ENCODE measurements around the gene CNKSR1.

Gene CNKSR1

DNA sequence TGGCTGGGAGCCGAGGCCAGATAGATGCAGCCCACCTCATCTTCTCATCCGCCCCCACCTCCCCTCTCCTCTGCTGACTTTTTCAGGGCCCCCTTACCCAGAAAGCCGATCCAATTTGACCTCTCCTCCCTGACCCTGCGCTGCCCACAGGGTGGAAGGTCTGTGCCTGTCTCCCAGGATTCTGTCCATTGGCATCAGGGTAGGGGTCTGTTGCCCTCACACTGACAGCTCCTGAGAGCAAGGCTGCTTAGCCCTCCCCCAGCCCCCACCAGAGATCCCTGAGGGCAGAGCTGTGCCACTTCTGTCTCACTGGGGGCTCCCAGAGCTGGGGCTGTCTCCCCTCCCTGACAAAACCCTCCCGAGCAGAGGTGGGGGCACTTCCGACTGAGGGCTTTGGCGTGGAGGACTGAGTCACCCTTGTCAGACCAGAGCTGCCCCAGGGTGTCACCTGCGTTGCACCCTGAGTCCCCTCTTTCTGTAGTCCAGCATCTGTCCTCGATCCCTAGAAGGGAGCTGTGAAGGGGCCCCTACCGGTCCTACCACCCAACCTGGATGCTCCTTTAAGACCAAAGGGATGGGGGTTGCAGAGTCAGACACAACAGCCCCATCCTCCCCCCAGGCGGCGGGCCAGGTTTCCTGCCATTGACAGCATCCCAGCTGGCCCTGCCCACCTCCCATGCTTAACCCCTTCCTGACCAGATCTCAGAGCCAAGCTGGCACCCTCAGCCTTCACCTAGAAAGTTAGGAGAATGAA, 20.8 kb upstream of the CNKSR1 start:
- H3K27me3 Mint-ChIP-seq: peaks cover 62% of the 10 kb centered on the region
- H3K4me1 Mint-ChIP-seq (ENCODE audit: low read depth): peaks cover 5% of the 10 kb centered on the region
- no peak overlapping the region for H3K4me3 Mint-ChIP-seq
- no peaks in the 10 kb centered on the region for H3K36me3 Mint-ChIP-seq (ENCODE audit: low read depth)
- no peak for DNase-seq
- no peak overlapping the region for H3K27ac Mint-ChIP-seq
- no peaks in the 10 kb centered on the region for H3K9me3 Mint-ChIP-seq

DNA sequence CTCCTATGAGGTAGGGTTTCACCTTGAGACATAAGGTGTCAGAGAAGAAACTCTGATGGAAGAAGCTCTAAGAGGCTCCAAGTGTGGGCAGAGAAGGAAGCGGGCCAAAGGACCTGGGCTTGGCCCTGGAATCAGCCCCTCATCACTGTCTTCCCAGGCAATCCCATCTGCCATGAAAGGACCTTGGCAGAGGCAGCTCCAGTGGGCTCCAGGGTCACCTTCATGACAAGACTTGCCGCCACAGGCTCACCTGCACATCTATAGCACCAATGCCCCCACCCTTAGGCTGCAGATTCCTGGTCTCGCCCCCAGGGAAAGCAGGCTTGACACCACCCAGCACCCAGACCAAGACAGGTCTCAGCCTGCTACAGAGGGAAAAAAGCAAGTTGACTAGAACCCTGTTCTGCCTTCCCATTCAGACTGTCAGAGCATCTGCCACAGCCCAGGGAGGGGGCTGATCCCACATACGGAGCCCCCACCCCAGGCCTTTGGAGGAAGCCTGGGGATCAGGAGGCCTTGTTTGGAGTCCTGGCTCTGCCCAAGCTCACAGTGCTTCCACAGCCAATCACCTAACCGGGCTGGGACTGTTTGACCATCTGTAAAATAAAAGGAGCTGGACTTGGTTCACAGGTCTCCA, 18.9 kb upstream of the CNKSR1 start:
- H3K4me1 Mint-ChIP-seq (ENCODE audit: low read depth): peaks cover 10% of the 10 kb centered on the region
- no peaks in the 10 kb centered on the region for H3K9me3 Mint-ChIP-seq
- H3K27ac Mint-ChIP-seq: no peak overlapping the region
- H3K4me3 Mint-ChIP-seq: no peak overlapping the region
- no peak for DNase-seq
- peaks cover 68% of the 10 kb centered on the region for H3K27me3 Mint-ChIP-seq
- no peaks in the 10 kb centered on the region for H3K36me3 Mint-ChIP-seq (ENCODE audit: low read depth)

DNA sequence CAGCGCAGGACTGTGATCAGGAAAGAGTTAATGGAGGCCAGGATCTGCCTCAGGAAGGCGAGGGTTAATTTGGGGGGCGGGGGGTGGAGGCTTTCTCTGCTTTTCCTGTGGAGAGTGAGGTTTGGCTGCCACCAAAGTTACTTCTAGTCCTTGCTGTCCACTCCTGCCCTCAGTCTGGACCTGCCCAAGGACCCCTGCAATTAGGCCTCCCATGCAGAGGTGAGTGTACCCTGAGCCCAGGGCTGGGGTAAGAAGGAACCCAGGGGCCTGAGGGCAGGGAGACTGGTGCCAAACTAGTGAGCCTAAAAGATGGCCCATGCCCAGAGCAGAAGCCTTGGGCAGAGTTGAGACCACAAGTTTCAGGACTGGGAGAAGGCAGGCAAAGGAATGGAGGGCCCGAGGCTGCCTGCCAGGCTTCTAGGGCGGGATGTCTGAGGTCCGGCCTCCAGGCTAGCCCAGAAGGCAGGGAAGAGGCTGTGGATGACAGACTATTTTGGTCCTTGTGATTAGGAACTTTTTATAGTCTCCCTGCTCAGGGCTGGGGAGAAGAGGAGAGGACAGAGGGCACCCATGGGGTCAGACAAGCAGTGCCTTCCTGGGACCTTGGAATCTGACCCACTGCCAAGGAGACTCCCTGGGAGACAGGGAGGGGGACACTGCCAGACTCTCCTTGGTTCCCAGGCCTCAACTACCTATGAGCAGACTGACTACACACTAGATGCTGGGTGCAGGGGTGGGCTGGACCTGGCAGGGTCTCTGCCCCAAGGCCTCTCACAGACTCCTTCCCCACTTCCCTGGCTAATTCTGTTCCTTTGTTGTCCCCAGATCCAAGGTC, 18.2 kb upstream of the CNKSR1 start, which contains the start of gene FAM110D:
TSS of gene FAM110D (plus strand) at position 172 of the 835 bp plus-strand sequence. CDS start 2,213 bp downstream, outside the sequence.
- Mint-ChIP-seq H3K27me3 (peaks cover 73% of the 10 kb centered on the region), H3K4me3 (no peak within 1 kb of the TSS), H3K36me3 (ENCODE audit: low read depth) (no peaks in the 10 kb centered on the region), H3K9me3 (no peaks in the 10 kb centered on the region), H3K4me1 (ENCODE audit: low read depth) (peaks cover 15% of the 10 kb centered on the region), H3K27ac (no peak within 1 kb of the TSS)
- DNase-seq: no peak

DNA sequence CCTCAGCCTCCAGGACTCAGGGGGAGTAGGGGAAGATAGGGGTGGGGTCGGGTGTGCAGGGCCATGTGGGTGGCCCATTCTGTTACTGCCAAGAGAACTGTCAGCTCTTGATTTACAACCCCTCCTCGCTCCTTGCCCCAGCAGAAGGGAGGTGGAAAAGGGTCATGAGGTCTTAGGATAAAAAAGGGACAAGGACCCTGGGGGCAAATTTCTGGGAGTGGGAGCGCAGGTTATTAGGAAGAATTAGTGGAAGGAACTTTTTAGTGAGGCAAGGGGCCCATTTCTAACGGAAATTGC, 17.6 kb upstream of the CNKSR1 start:
- no peaks in the 10 kb centered on the region for H3K9me3 Mint-ChIP-seq
- DNase-seq: no peak

DNA sequence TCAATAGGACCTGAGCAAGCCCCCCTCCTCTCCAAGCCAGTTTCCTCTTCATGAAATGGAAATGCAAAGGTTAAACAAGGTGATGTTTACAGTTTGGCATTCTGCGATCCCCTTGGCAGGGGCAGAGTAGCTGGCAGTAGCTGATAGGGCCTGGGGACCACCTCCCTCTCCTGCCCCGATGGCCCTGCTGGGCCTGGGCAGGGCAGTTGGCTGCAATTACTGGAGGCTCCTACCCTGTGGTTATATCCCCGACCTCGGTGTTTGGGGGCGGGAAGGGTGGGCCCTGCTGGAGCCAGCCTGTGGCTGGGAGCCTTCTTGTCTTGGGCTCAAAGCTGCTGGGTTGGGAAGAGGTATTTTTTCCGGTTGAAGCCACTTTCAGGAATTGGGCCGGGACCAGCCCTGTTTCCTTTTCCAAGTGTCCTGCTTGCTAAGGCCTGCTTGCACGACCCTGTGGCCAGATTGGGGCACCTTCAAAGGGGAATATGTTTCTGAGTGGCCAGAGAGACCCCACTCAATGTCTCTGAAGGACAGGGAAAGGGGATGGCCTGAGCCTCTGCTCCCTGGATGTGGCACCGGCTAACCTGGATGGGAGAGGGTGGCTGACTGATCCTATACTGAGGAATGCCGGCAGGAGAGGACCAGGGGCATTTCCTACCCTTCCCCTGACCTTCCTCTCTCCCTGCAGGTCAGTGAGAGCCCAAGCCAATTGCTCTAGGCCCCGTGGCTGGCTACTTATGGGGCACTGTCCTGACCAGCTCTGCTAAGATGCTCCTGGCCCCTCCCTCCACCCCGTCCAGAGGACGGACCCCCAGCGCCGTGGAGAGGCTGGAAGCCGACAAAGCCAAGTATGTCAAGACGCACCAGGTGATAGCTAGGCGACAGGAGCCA, 16.5 kb upstream of the CNKSR1 start:
- no peak overlapping the region for H3K27ac Mint-ChIP-seq
- H3K27me3 Mint-ChIP-seq: peaks cover 69% of the 10 kb centered on the region
- H3K4me1 Mint-ChIP-seq (ENCODE audit: low read depth): peaks cover 25% of the 10 kb centered on the region
- no peak overlapping the region for H3K4me3 Mint-ChIP-seq
- H3K9me3 Mint-ChIP-seq: no peaks in the 10 kb centered on the region
- no peaks in the 10 kb centered on the region for H3K36me3 Mint-ChIP-seq (ENCODE audit: low read depth)
- DNase-seq: no peak

More for the DNA sequence above, 17.6 kb upstream of the CNKSR1 start:
- Mint-ChIP-seq H3K4me1 (ENCODE audit: low read depth) (peaks cover 17% of the 10 kb centered on the region), H3K27me3 (peaks cover 76% of the 10 kb centered on the region), H3K4me3 (no peak overlapping the region), H3K36me3 (ENCODE audit: low read depth) (no peaks in the 10 kb centered on the region), H3K27ac (no peak overlapping the region)

DNA sequence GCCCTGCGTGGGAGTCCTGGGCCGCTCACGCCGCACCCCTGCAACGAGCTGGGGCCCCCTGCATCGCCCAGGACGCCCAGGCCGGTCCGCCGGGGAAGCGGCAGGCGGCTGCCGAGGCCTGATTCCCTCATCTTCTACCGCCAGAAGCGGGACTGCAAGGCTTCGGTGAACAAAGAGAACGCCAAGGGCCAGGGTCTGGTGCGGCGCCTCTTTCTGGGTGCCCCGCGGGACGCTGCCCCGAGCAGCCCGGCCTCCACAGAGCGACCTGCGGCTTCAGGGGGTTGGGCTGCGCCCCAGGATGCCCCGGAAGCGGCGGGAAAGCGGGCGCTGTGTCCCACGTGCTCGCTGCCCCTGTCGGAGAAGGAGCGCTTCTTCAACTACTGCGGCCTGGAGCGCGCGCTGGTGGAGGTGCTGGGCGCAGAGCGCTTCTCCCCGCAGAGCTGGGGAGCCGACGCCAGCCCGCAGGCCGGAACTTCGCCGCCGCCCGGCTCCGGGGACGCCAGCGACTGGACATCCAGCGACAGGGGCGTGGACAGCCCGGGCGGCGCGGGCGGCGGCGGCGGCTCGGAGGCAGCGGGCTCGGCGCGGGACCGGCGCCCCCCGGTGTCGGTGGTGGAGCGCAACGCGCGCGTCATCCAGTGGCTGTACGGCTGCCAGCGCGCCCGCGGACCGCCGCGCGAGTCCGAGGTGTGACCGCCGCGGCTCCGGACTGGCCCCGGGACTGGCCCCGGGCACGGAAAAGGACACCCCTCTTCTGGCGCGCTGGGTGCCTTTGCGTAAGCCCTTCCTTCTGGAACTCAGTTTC, 15.7 kb upstream of the CNKSR1 start:
- DNase-seq: peak; percentile 76
- Mint-ChIP-seq H3K9me3 (no peaks in the 10 kb centered on the region), H3K4me3 (peak overlapping the region; percentile 57), H3K36me3 (ENCODE audit: low read depth) (no peaks in the 10 kb centered on the region), H3K27ac (no peak overlapping the region), H3K4me1 (ENCODE audit: low read depth) (peaks cover 24% of the 10 kb centered on the region), H3K27me3 (peaks cover 60% of the 10 kb centered on the region)

DNA sequence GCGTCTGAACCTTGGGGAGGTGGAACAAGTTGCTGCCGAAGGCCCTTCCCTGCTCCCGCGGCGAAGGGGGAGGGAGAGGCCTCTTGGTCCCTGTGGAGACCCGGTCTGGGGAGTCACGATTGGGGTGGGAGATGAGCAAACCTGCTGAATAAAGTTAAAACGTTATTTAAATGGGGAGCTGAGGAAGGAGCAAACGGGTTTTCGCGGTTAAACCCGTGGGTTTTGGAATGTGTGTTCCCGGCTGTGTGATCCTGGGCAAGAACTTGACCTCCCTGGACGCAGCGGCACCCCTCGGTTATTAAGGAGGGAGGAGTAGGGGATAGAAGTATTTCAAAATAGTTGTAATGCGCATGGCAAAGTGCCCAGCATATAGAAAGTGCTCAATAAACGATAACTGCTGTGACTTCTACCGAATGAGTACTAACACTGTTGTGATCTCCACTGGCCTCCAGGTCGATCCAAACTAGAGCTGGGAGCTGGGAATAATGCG, 15.0 kb upstream of the CNKSR1 start:
- DNase-seq: no peak
- Mint-ChIP-seq H3K27ac (no peak overlapping the region), H3K36me3 (ENCODE audit: low read depth) (no peaks in the 10 kb centered on the region), H3K9me3 (no peaks in the 10 kb centered on the region), H3K27me3 (peaks cover 57% of the 10 kb centered on the region), H3K4me1 (ENCODE audit: low read depth) (peaks cover 22% of the 10 kb centered on the region), H3K4me3 (peak overlapping the region; percentile 57)

DNA sequence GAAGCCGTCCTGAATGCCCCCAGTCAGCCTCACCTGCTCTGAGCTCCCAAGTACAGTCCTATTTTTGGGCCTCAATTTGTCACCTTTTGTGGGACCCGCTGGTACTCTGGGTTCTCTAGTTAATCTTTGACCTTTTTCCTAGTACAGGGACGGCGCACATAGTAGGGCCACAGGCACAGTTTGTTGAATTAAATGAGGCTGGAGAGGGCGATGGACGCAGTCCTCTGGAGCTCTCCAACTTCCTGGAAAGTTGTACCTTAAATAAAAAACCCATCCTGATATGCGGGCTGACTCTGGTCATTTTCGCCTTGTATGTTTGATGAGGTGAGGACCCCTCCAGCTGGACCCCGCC, 13.6 kb upstream of the CNKSR1 start:
- Mint-ChIP-seq H3K9me3 (no peaks in the 10 kb centered on the region), H3K36me3 (ENCODE audit: low read depth) (no peaks in the 10 kb centered on the region), H3K27ac (no peak overlapping the region), H3K27me3 (peaks cover 45% of the 10 kb centered on the region), H3K4me3 (peak overlapping the region; percentile 36), H3K4me1 (ENCODE audit: low read depth) (peaks cover 22% of the 10 kb centered on the region)
- DNase-seq: no peak

DNA sequence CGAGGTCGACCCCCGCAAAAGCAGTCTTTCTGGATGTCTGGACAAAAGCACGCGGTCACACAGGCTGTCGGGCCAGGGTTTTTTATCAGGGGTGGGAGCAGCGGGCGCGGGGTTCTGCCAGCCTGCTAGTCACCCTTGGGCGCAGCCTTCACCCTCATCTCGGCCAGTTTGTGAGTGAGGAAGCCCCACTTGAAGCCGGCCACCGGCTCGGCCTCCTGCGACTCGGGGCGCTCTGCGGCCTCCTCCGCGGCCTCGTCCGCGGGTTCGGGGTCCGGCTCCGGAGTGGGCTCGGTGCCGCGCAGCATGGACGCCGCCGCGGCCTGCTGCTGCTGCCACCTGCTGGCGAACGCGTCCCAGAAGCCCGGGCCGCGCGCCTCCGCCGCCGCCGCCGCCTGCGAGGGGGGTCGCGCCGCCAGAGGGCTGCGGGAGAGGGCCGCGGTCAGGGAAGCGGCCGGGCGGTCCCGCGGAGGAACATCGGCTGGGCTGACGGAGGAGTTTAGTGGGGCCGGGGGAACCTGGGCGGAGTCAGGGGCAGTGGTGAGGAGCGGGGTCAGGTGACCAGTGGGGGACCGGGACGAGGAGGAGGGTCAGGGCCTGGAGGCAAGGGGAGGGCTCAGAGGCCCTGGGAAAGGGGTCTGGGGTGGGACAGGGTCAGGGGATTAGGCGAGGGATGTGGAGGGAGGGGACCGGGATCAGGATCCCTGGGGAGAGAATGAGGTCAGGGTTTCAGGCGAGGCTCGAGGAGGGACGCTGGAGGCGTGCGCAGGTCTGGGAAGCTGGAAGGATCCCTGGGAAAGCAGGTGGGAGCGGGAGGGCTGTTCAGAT, 13.0 kb upstream of the CNKSR1 start:
- H3K9me3 Mint-ChIP-seq: no peaks in the 10 kb centered on the region
- H3K4me1 Mint-ChIP-seq (ENCODE audit: low read depth): peaks cover 23% of the 10 kb centered on the region
- H3K4me3 Mint-ChIP-seq: peak overlapping the region; percentile 42
- no peak overlapping the region for H3K27ac Mint-ChIP-seq
- peaks cover 39% of the 10 kb centered on the region for H3K27me3 Mint-ChIP-seq
- DNase-seq: peak; percentile 81
- no peaks in the 10 kb centered on the region for H3K36me3 Mint-ChIP-seq (ENCODE audit: low read depth)

DNA sequence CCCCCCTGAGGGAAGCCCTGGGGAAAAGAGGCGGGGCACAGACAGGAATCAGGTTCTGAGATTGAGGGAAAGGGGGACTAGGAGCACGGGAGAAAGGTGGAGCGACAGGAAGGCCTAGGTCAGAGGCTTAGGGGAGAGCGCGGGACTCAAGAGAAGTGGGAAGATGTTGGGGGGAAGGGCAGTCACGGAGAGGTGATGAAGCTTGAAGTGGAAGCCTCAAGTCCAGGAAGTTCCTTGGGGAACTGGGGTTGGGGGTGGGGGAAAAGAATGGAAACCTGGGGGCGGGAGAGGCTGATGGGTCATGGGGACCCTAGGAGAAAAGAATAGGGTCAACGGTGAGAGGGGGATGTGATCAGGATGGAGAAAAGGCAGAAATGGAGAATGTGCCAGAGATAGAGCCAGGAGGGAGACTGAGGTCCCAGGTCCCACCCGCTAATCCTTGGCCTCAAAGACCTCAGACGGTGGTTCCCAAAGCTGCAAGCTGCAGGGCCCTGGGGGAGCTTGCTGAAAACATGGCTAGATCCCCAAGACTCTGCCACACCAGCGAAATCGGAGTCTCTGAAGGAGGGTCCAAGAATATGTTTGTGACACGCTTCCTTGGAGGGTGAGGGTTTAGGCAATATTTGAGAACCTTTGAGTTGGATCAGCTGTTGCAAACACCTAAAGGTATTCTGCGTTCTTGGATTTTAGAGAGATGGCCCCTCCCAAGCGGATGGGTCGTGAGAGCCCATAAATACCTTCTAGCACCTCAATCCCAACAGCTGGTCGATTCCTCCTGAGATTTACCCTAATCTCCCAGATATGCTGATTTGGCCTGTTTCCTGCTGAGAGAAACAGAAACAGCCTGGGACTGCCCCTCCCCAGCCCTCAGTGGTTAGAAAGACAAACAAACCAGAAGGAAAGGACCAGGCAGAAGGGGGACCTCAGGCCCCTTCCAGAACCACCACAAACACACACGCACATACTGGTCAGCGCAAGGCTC, 12.1 kb upstream of the CNKSR1 start:
- Mint-ChIP-seq H3K4me3 (peak overlapping the region; percentile 42), H3K36me3 (ENCODE audit: low read depth) (peaks cover 5% of the 10 kb centered on the region), H3K9me3 (no peaks in the 10 kb centered on the region), H3K27me3 (peaks cover 32% of the 10 kb centered on the region), H3K4me1 (ENCODE audit: low read depth) (peaks cover 23% of the 10 kb centered on the region), H3K27ac (no peak overlapping the region)
- DNase-seq: no peak

DNA sequence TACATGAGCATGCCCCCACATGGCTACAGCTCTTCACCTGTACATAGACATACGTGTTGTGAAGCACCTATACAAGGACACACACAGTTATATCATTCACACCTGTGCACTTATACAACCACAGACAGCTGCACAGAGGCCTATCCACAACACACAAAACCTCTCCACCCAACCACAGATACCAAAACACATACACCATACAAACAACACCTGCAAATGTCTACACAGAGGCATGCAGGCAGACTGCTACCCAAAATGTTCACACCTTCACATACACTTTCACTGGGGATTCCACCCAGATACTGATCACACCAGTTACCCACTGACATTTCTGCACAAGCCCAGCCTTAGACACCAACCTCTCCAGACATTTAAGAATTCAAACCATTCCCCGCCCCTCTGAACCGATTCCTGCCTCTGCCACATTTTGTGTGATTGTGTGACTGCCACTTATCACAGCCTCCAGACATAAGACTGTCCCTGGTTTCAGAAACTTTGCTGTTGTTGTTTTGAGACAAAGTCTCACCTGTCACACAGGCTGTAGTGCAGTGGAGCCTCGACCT, 10.5 kb upstream of the CNKSR1 start:
- DNase-seq: no peak
- Mint-ChIP-seq H3K36me3 (ENCODE audit: low read depth) (peaks cover 21% of the 10 kb centered on the region), H3K9me3 (no peaks in the 10 kb centered on the region), H3K27me3 (peaks cover 22% of the 10 kb centered on the region), H3K27ac (no peak overlapping the region), H3K4me1 (ENCODE audit: low read depth) (peaks cover 30% of the 10 kb centered on the region), H3K4me3 (no peak overlapping the region)
